ENCODE results near the gene MXRA8.

DNA sequence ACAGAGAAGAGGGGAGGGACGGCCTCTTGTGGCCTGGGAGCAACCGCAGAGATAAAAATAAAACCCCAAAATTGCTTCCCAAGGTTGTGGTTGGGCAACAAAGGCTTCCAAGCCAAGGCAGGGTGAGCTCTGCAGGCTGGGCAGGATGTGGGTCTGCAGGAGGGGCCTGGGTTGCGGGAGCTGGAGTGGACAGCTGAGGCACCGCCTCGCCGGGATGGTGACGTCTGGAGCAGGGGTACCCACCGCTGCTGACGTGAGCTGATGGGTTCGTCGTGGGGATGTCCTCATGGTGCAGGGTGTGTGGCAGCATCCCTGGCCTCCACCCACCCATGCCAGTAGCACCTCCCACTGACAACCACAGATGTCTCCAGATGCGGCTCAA is 13.0 kb upstream of the MXRA8 start:
- peak; percentile 2; the same call in 1 of the 2 replicates for TF ChIP-seq POLR2AphosphoS5 (IDR thresholded peaks at IDR 0.05; ENCODE audit: low read depth, low read length)
- no peak for TF ChIP-seq TAF1 (IDR thresholded peaks at IDR 0.05; ENCODE audit: borderline replicate concordance, insufficient read depth, low read length)
- no peak for TF ChIP-seq SIN3A (IDR thresholded peaks at IDR 0.05; ENCODE audit: borderline replicate concordance, insufficient read depth, low read length)
- TF ChIP-seq, protein P1, sequence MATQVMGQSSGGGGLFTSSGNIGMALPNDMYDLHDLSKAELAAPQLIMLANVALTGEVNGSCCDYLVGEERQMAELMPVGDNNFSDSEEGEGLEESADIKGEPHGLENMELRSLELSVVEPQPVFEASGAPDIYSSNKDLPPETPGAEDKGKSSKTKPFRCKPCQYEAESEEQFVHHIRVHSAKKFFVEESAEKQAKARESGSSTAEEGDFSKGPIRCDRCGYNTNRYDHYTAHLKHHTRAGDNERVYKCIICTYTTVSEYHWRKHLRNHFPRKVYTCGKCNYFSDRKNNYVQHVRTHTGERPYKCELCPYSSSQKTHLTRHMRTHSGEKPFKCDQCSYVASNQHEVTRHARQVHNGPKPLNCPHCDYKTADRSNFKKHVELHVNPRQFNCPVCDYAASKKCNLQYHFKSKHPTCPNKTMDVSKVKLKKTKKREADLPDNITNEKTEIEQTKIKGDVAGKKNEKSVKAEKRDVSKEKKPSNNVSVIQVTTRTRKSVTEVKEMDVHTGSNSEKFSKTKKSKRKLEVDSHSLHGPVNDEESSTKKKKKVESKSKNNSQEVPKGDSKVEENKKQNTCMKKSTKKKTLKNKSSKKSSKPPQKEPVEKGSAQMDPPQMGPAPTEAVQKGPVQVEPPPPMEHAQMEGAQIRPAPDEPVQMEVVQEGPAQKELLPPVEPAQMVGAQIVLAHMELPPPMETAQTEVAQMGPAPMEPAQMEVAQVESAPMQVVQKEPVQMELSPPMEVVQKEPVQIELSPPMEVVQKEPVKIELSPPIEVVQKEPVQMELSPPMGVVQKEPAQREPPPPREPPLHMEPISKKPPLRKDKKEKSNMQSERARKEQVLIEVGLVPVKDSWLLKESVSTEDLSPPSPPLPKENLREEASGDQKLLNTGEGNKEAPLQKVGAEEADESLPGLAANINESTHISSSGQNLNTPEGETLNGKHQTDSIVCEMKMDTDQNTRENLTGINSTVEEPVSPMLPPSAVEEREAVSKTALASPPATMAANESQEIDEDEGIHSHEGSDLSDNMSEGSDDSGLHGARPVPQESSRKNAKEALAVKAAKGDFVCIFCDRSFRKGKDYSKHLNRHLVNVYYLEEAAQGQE (IDR thresholded peaks at IDR 0.05; ENCODE audit: insufficient read depth in 1 of 2, low read depth in 2 of 2, low read length in 2 of 2), result no peak
- no peak for TF ChIP-seq FOXP2 (optimal IDR thresholded peaks at IDR 0.05; ENCODE audit: borderline replicate concordance, extremely low read depth, extremely low read length, insufficient read depth)
